PC-9 (cell line): ENCODE measurements around the gene CENPM. TPM values are rescaled to one million over a fixed set of nuclear protein-coding genes. Genes with fewer than 3 reads are reported as not detected.

Experiments
- BruUV-seq: library from RNA; stranded (reverse); fragments of 400-500 nt; replicated peaks from 2 replicates; lab custom pipeline; 2021; lab: Mats Ljungman, UMichigan
- CTCF ChIA-PET: fragments of 300-600 bp; sonication (Branson Sonifier 250); formaldehyde crosslinking; loops from one replicate; lab custom pipeline; 2022; ENCODE audit warnings: antibody characterized with exemption; lab: Charles Lee
- POLR2A ChIA-PET: fragments of 300-600 bp; sonication (Branson Sonifier 250); formaldehyde crosslinking; loops from one replicate; lab custom pipeline; 2022; ENCODE audit warnings: antibody characterized with exemption; ENCODE audit not compliant: unreplicated experiment; lab: Charles Lee
- DNase-seq, 2 experiments: peaks; one replicate each; pipeline versions ENCODE4 v3.0.0 to v3.0.0-alpha.2; 2015 to 2022; ENCODE audit warnings: mixed read lengths in 1 of 2
- H2AFZ ChIP-seq: fragments of 200-600 bp; sonication (generic); 2 replicates; pipeline ENCODE4 v1.8.1; 2017; ENCODE audit warnings: antibody characterized with exemption
- H3F3A ChIP-seq: fragments of 200-600 bp; sonication (generic); 2 replicates; pipeline ENCODE4 v1.8.1; 2017; ENCODE audit warnings: antibody characterized with exemption, mild to moderate bottlenecking, low read depth; ENCODE audit not compliant: insufficient read depth
- H3K27ac ChIP-seq: fragments of 200-600 bp; sonication (generic); 2 replicates; pipeline ENCODE4 v1.6.1; 2016; ENCODE audit warnings: mixed run types
- H3K27me3 ChIP-seq: fragments of 200-600 bp; sonication (generic); 2 replicates; pipeline ENCODE4 v1.6.1; 2016; ENCODE audit warnings: low read depth, mixed run types; ENCODE audit not compliant: insufficient read depth
- H3K36me3 ChIP-seq: fragments of 200-600 bp; sonication (generic); 2 replicates; pipeline ENCODE4 v1.6.1; 2016; ENCODE audit warnings: low read depth, mixed run types
- H3K4me1 ChIP-seq: fragments of 200-600 bp; sonication (generic); replicated peaks from 2 replicates; pipeline ENCODE4 v1.6.1; 2016; ENCODE audit warnings: mixed run types; ENCODE audit not compliant: insufficient read depth
- H3K4me2 ChIP-seq: fragments of 200-600 bp; sonication (generic); 2 replicates; pipeline ENCODE4 v1.6.1; 2017; ENCODE audit warnings: mixed run types
- H3K4me3 ChIP-seq: fragments of 200-600 bp; sonication (generic); 2 replicates; pipeline ENCODE4 v1.6.1; 2016; ENCODE audit warnings: mixed run types
- H3K79me2 ChIP-seq: fragments of 200-600 bp; sonication (generic); 2 replicates; pipeline ENCODE4 v1.6.1; 2017; ENCODE audit warnings: low read depth, mixed run types
- H3K9me2 ChIP-seq: fragments of 200-600 bp; sonication (generic); 2 replicates; pipeline ENCODE4 v1.8.1; 2017; ENCODE audit warnings: mild to moderate bottlenecking; ENCODE audit not compliant: insufficient read depth
- H3K9me3 ChIP-seq: fragments of 200-600 bp; sonication (generic); 2 replicates; pipeline ENCODE4 v1.8.1; 2016; ENCODE audit warnings: low read depth; ENCODE audit not compliant: insufficient read depth
- H4K20me1 ChIP-seq: fragments of 200-600 bp; sonication (generic); 2 replicates; pipeline ENCODE4 v1.8.1; 2017; ENCODE audit not compliant: insufficient read depth
- CTCF ChIP-seq: fragments of 200-600 bp; sonication (generic); conservative IDR thresholded peaks from 2 replicates; pipeline ENCODE4 v1.6.1; 2017; ENCODE audit warnings: mixed run types, antibody characterized with exemption, mild to moderate bottlenecking, moderate library complexity
- EZH2 ChIP-seq: fragments of 200-600 bp; sonication (generic); IDR thresholded peaks from 2 replicates; pipeline ENCODE4 v1.8.0; 2017; ENCODE audit warnings: antibody characterized with exemption, low read depth
- intact Hi-C: fragments of 100-400 bp; cut with micrococcal nuclease; formaldehyde crosslinking; loops from one replicate; pipeline ENCODE4 v1.10.0; 2022; ENCODE audit not compliant: unreplicated experiment
- total RNA-seq: library from RNA; stranded (reverse); gene quantifications from 2 replicates; pipeline ENCODE4 v1.2.3, GENCODE V29; 2021

CENPM gene
- total RNA-seq, 1 experiment from 2014 or later: 42.0 TPM

GRCh38 chr22:41963453-41964111, 16.6 kb upstream of the CENPM start:
- no peak for TF ChIP-seq EZH2
- no peak for TF ChIP-seq CTCF
- POLR2A ChIA-PET: no interaction called here
- no peak overlapping the region for H3K4me3 ChIP-seq
- H3F3A ChIP-seq: no peaks in the 10 kb centered on the region
- H3K4me2 ChIP-seq: no peak overlapping the region
- H3K36me3 ChIP-seq: no peaks in the 10 kb centered on the region
- H3K4me1 ChIP-seq: no peaks in the 10 kb centered on the region
- intact Hi-C loops: no loop called here
- H3K9me3 ChIP-seq: no peaks in the 10 kb centered on the region
- no peaks in the 10 kb centered on the region for H4K20me1 ChIP-seq
- H3K27ac ChIP-seq: no peak overlapping the region
- no TSS peak for BruUV-seq
- no peaks in the 10 kb centered on the region for H3K27me3 ChIP-seq
- no peaks in the 10 kb centered on the region for H3K9me2 ChIP-seq
- H3K79me2 ChIP-seq: no peaks in the 10 kb centered on the region
- no peak for DNase-seq
- CTCF ChIA-PET: no interaction called here
- H2AFZ ChIP-seq: no peak overlapping the region

- H3K4me2 ChIP-seq: peak overlapping the region; percentile 28; the same call in 1 of the 2 replicates
- intact Hi-C loops: no loop called here
- no peaks in the 10 kb centered on the region for H3K79me2 ChIP-seq
- ChIA-PET CTCF (interaction anchor here (0.6 kb wide), 3 partner anchors 25 to 414 kb away, joined by 3 to 7 read pairs (median 4); partner anchors contain the start of gene POLR3H), POLR2A (no interaction called here)
- H2AFZ ChIP-seq: no peak overlapping the region
- H3F3A ChIP-seq: no peaks in the 10 kb centered on the region
- no peaks in the 10 kb centered on the region for H3K4me1 ChIP-seq
- H3K36me3 ChIP-seq: no peaks in the 10 kb centered on the region
- no TSS peak for BruUV-seq
- no peak overlapping the region for H3K27ac ChIP-seq
- H3K4me3 ChIP-seq: no peak overlapping the region
- no peaks in the 10 kb centered on the region for H3K27me3 ChIP-seq
- H4K20me1 ChIP-seq: no peaks in the 10 kb centered on the region
- no peaks in the 10 kb centered on the region for H3K9me3 ChIP-seq
- no peak for DNase-seq
- peak; percentile 35; the same call in 1 of the 2 replicates for TF ChIP-seq CTCF
- no peak for TF ChIP-seq EZH2
- H3K9me2 ChIP-seq: no peaks in the 10 kb centered on the region
These were observed 11.1 kb upstream of the CENPM start for GRCh38 chr22:41957941-41958556.

- no peaks in the 10 kb centered on the region for H4K20me1 ChIP-seq
- H3K4me1 ChIP-seq: peaks cover 1% of the 10 kb centered on the region; the same call in 1 of the 2 replicates
- no peak for TF ChIP-seq CTCF
- TF ChIP-seq EZH2: no peak
- no peaks in the 10 kb centered on the region for H3K27me3 ChIP-seq
- H3K36me3 ChIP-seq: no peaks in the 10 kb centered on the region
- ChIA-PET CTCF (no interaction called here), POLR2A (no interaction called here)
- BruUV-seq: no TSS peak
- no peak overlapping the region for H3K4me2 ChIP-seq
- no peaks in the 10 kb centered on the region for H3K9me3 ChIP-seq
- H3F3A ChIP-seq: no peaks in the 10 kb centered on the region
- H2AFZ ChIP-seq: no peak overlapping the region
- no peak overlapping the region for H3K27ac ChIP-seq
- no peaks in the 10 kb centered on the region for H3K9me2 ChIP-seq
- H3K4me3 ChIP-seq: no peak overlapping the region
- DNase-seq: no peak
- intact Hi-C loops: no loop called here
- no peaks in the 10 kb centered on the region for H3K79me2 ChIP-seq
These were observed 5.8 kb upstream of the CENPM start for GRCh38 chr22:41952713-41953112.
